Fibroblast of pulmonary artery (primary cell): ENCODE measurements around the gene GALNT2.

Source experiments
- DNase-seq: peaks from one replicate; pipeline ENCODE4 v3.0.0-alpha.2; 2010; ENCODE audit warnings: low read depth
- H3K4me3 ChIP-seq: replicated peaks from 2 replicates; pipeline ENCODE4 v1.5.1; 2011; ENCODE audit warnings: low read depth, mild to moderate bottlenecking, control low read depth, low read length, moderate library complexity
- TF ChIP-seq, protein P1 (sequence below): IDR thresholded peaks from 2 replicates; pipeline ENCODE4 v1.5.1; 2011; ENCODE audit warnings: mild to moderate bottlenecking, control low read depth, low read length, inconsistent platforms; ENCODE audit errors: missing control alignments

GALNT2 gene

DNA sequence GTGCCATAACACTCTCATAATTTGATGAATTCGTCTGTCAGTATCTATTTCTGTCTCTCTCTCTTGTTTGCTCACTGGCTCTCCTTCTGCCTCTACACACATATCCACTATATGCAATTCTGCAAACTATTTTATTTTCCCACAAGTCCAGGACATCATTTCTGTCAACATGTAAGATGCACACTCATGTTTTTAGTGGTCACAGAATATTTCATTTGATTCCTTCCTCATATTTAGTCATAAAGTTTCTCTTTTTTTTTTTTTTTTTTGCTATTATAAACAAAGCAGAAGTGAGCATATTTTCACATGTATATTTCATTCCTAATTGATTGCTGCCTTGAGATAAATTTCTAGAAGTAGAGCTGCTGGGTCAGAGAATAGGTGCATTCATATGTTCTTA lies 193.8 kb downstream of the GALNT2 start:
- TF ChIP-seq, protein P1, sequence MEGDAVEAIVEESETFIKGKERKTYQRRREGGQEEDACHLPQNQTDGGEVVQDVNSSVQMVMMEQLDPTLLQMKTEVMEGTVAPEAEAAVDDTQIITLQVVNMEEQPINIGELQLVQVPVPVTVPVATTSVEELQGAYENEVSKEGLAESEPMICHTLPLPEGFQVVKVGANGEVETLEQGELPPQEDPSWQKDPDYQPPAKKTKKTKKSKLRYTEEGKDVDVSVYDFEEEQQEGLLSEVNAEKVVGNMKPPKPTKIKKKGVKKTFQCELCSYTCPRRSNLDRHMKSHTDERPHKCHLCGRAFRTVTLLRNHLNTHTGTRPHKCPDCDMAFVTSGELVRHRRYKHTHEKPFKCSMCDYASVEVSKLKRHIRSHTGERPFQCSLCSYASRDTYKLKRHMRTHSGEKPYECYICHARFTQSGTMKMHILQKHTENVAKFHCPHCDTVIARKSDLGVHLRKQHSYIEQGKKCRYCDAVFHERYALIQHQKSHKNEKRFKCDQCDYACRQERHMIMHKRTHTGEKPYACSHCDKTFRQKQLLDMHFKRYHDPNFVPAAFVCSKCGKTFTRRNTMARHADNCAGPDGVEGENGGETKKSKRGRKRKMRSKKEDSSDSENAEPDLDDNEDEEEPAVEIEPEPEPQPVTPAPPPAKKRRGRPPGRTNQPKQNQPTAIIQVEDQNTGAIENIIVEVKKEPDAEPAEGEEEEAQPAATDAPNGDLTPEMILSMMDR = no peak
- H3K4me3 ChIP-seq = no peak overlapping the region
- no peak for DNase-seq

DNA sequence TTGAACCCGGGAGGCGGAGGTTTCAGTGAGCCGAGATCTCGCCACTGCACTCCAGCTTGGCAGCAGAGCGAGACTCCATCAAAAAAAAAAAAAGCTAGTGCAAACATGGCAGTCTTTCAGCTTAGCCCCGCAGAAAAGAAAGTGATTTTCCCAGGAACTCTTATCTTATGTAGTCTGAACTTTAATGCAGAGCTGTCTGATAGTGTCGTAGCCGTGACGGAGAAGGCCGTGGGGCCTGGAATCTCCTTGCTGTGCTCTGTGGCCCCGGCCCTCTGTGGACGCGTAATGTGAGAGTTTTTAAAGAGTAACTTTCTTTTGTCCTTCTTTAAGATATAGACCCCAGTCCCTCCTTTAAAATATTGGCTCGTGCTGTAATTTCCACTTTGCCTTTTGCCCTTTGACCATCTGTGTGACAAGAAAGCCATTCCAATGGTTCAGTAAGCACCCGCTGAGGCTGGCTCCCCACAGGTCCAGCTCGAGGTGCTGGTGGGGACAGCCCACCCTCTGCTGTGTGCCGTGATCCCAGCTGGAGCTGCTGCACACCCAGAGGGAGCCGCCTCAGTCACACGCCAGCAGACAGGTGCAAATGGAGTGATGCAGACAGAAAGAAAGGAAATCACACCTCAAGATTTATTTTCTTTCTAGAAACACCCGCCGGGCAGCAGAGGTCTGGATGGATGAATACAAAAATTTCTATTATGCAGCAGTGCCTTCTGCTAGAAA lies 195.1 kb downstream of the GALNT2 start:
- TF ChIP-seq, protein P1 = no peak
- no peak overlapping the region for H3K4me3 ChIP-seq
- DNase-seq = no peak

DNA sequence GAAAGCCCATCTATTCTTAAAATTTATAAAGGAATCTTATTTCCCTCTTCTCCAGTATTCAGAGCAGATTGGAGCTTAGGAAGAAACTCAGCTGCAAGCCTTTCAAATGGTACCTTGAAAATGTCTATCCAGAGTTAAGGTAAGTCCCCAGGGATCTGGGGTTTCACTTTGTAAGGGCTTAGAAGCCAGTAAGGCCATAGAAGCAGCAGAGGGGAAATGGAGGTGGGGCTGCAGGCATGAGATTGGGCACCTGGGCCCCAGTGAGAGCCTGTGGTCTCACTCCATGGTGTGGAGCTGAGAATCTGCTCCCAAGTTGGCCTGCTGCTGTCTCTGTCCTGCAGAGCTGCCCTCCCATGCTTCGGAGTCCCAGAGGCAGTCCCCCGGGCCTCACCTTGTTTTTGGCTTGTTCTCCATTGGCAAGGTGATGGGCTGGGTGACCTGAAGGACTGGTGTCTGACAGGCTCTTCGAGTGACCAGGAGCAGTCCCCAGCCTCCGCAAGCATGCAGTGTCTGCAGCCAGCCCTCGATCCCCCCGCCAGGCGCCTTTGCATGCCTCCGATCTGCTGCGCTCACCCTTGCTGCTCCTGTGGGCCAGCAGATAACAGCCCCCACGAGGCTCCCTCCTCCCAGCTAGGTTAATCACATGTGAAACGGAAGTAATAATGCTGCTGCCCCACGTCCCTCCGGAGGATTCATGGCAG lies 196.0 kb downstream of the GALNT2 start:
- no peak overlapping the region for H3K4me3 ChIP-seq
- TF ChIP-seq, protein P1 = no peak
- no peak for DNase-seq

DNA sequence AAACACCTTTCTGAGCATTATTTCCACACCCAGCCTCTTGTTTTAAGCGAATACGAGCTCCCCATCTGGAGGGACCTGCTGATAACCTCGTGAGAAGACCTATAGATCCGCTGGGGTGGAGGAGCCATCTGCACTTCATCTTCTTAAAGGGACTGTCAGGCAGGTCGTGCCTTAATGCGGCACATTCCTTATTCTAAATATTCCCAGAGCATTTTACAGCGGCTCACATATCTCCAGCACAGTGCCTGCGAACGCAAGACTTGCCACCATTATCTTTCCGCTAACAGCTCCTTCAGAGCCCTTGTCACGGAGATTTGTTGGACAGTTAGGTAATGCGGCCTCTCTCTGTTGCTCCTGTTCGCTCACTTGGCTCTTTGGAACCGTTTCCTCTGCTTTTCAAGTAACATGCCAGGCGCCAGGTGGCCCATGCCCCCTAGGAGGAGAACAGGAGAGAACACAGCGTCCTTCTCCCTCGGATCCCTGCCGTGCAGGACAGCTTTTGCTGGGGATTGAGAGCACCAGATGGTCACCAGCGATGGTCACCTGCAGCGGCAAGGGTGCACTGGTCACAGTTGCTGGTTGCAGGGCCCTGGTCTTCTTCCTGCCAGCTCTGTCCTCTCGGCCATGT lies 196.6 kb downstream of the GALNT2 start:
- TF ChIP-seq, protein P1 = no peak
- no peak for DNase-seq
- H3K4me3 ChIP-seq = no peak overlapping the region

DNA sequence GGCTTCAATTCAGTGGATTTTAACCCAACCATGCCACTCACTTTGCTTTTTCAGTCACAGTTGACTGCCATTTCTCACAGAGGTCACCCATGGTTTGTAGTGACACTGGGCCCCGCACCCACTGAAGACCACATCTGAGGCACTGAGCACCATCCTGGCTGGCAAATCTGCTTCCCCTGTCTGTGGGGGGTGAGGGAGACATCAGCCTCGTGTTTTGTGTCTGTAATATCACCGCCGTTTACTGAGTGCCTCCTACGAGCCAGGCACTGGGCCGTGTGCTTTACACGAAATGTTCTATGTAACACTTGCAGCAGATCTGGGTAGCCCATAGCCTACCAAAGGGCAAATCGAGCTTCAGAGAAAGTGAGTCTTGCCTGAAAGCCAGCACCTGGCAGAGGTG lies 197.3 kb downstream of the GALNT2 start:
- no peak overlapping the region for H3K4me3 ChIP-seq
- TF ChIP-seq, protein P1 = no peak
- DNase-seq = no peak

DNA sequence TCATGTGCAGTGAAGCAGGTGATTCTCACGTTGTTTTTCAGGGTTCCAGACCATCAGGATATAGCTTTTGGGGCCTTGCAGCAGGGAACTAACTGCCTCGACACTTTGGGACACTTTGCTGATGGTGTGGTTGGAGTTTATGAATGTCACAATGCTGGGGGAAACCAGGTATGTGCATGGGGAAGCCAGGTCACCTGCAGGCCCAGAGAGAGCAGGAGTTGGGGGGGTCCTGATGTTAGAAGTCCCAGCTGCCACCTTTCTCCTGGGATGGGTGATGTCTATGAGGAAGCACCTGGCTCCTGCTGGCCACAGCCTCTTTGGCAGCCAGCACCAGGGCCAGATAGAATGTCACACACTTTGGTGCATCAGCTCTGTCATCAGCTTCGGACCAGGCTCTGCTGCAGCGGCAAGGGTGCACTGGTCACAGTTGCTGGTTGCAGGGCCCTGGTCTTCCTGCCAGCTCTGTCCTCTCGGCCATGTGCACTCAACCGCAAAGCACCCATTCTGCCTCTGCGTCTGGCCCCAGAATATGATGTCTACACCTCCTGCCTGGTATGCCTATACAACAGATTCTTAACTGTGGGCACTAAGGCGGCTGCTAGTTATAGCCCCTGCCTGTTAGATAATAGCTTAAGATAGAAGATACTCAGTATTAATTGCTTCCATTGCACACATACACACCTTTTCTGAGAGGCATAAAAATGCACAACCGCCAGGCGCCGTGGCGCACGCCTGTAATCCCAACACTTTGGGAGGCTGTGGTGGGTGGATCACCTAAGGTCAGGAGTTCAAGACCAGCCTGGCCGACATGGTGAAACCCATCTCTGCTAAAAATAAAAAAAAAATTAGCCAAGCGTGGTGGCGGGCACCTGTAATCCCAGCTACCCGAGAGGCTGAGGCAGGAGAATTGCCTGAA lies 198.4 kb downstream of the GALNT2 start:
- DNase-seq = no peak
- TF ChIP-seq, protein P1 = no peak
- no peak overlapping the region for H3K4me3 ChIP-seq
